ENCODE measurements around the gene ADGRF4.

GRCh38 chr6:47698342-47698787, at the start of gene ADGRF4:
- TF ChIP-seq, protein P1, sequence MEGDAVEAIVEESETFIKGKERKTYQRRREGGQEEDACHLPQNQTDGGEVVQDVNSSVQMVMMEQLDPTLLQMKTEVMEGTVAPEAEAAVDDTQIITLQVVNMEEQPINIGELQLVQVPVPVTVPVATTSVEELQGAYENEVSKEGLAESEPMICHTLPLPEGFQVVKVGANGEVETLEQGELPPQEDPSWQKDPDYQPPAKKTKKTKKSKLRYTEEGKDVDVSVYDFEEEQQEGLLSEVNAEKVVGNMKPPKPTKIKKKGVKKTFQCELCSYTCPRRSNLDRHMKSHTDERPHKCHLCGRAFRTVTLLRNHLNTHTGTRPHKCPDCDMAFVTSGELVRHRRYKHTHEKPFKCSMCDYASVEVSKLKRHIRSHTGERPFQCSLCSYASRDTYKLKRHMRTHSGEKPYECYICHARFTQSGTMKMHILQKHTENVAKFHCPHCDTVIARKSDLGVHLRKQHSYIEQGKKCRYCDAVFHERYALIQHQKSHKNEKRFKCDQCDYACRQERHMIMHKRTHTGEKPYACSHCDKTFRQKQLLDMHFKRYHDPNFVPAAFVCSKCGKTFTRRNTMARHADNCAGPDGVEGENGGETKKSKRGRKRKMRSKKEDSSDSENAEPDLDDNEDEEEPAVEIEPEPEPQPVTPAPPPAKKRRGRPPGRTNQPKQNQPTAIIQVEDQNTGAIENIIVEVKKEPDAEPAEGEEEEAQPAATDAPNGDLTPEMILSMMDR (IDR thresholded peaks at IDR 0.05) = no peak
- no peak for TF ChIP-seq POLR2AphosphoS5 (IDR thresholded peaks at IDR 0.05; ENCODE audit: low read depth, low read length)
- no peak for TF ChIP-seq SIN3A (IDR thresholded peaks at IDR 0.05; ENCODE audit: borderline replicate concordance, insufficient read depth, low read depth, low read length)
